ENCODE measurements around the gene TGM5. TPM values are rescaled to one million over a fixed set of nuclear protein-coding genes. Genes with fewer than 3 reads are reported as not detected.

Gene TGM5
- total and polyA plus RNA-seq, 2 donors (not counting 1 experiment from before 2014, with no cell fraction given), result 0.42 TPM; not detected in 1

DNA sequence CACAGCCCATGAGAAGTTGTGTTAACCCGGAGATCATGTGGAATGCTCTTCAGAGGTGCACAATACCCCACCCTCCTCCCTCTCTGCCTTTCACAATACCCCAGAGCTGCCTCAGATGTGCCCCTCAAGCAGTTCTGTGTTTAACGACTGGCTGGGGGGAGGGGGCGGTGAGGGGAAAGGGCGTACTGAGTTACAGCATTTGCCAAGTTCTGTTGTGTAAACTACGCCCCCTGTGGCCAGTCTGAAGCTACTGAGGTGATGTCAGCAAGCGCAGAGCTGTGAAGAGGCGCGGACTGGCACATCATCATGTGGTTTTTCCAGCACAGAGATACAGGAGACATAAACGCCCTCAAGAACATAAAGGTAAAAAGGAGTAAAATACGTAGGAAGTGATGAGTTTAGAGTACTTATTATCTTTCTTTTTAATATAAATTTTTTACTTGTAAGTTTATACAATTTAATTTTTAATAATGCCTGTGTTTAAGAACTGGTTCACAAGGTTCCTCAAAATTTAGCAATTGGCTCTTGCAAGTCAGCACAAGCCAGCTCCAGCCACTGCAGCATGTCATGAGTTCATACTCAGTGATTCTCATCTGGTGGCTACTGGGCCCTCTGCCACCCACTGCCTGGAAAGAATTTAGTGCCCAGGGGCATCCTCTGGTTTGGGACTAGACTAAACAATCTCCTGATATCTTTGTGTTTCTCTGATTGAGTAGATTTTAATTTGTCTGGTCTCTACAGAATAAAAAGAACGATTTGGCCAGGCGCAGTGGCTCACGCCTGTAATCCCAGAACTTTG lies 47.6 kb downstream of the TGM5 start:
- Histone ChIP-seq H3K9me3 (ENCODE audit: control extremely low read depth in 1 of 3, control insufficient read depth in 2 of 3, insufficient read depth in 1 of 3, low read length in 2 of 3) (no peaks in the 10 kb centered on the region), H3K4me3 (ENCODE audit: control extremely low read depth in 1 of 5, extremely low read depth in 1 of 5, insufficient read depth in 1 of 5, low read depth in 2 of 5, low read length in 4 of 5) (no peak overlapping the region), H4K20me1 (ENCODE audit: control insufficient read depth, insufficient read depth, low read length, poor library complexity, severe bottlenecking) (no peaks in the 10 kb centered on the region), H3K79me2 (ENCODE audit: control insufficient read depth, insufficient read depth, low read length) (no peaks in the 10 kb centered on the region), H3K36me3 (replicated peaks in 1 of 2; ENCODE audit: control extremely low read depth in 1 of 2, control insufficient read depth in 1 of 2, extremely low read depth in 1 of 2, insufficient read depth in 2 of 2, low read length in 1 of 2) (no peaks in the 10 kb centered on the region), H3K27me3 (replicated peaks in 1 of 4; ENCODE audit: control extremely low read depth in 1 of 4, control insufficient read depth in 3 of 4, insufficient read depth in 4 of 4, low read length in 3 of 4) (no peaks in the 10 kb centered on the region), H3K9ac (ENCODE audit: low read length) (no peak overlapping the region), H3K4me1 (ENCODE audit: control insufficient read depth in 2 of 2, insufficient read depth in 2 of 2, low read length in 2 of 2) (no peaks in the 10 kb centered on the region), H3K4me2 (replicated peaks; ENCODE audit: low read depth, low read length, poor library complexity, severe bottlenecking) (no peak overlapping the region), H2AFZ (ENCODE audit: insufficient read depth, low read depth, low read length, poor library complexity, severe bottlenecking) (no peak overlapping the region), H3K27ac (ENCODE audit: low read length in 2 of 2) (no peak overlapping the region)
- POLR2A ChIA-PET, result no interaction called here
- ATAC-seq (ENCODE audit: low read depth) (no peak), DNase-seq (no peak)
- WGBS (ENCODE audit: insufficient coverage), result 62% methylated on average over 8 of the region's 13 CpGs
- CTCF ChIA-PET, result interaction anchor here (1.4 to 19.7 kb wide), 2 partner anchors 15 to 65 kb away, joined by 3 to 549 read pairs; no protein-coding TSS in a partner anchor
- intact Hi-C loops (cut with micrococcal nuclease), result no loop called here
- H3K27me3 Mint-ChIP-seq, result peaks cover 6% of the 10 kb centered on the region
- H3K9me3 Mint-ChIP-seq (ENCODE audit: insufficient read depth), result peaks cover 2% of the 10 kb centered on the region
- no peak overlapping the region for H3K4me3 Mint-ChIP-seq
- no peak for TF ChIP-seq EZH2 (IDR thresholded peaks at IDR 0.05; ENCODE audit: borderline replicate concordance, insufficient read depth, low read depth, low read length, poor library complexity, severe bottlenecking)
- TF ChIP-seq, protein P1, sequence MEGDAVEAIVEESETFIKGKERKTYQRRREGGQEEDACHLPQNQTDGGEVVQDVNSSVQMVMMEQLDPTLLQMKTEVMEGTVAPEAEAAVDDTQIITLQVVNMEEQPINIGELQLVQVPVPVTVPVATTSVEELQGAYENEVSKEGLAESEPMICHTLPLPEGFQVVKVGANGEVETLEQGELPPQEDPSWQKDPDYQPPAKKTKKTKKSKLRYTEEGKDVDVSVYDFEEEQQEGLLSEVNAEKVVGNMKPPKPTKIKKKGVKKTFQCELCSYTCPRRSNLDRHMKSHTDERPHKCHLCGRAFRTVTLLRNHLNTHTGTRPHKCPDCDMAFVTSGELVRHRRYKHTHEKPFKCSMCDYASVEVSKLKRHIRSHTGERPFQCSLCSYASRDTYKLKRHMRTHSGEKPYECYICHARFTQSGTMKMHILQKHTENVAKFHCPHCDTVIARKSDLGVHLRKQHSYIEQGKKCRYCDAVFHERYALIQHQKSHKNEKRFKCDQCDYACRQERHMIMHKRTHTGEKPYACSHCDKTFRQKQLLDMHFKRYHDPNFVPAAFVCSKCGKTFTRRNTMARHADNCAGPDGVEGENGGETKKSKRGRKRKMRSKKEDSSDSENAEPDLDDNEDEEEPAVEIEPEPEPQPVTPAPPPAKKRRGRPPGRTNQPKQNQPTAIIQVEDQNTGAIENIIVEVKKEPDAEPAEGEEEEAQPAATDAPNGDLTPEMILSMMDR (IDR thresholded peaks at IDR 0.05), result no peak
- no peak overlapping the region for H3K27ac Mint-ChIP-seq
- no peaks in the 10 kb centered on the region for H3K4me1 Mint-ChIP-seq

DNA sequence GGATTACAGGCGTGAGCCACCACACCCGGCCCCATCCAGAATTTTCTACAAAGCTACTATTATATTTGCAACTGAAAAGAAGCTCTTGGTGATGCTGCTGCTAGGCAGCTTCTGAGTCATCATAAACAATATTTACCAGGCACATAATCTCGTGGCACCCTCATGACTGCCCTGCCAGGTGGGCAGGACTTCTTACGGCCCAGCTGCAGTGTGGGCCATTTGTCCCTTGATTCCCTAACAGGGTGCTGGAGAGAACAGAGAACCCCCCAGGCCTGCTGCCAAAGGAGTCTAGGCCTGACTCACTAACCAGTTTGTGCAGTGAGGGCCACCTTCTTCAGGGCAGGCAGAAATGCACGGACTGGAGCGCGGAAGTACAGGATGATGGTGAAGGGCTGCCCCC lies 50.8 kb downstream of the TGM5 start:
- 82% methylated on average over 3 of the region's 7 CpGs for whole genome bisulfite sequencing (ENCODE audit: insufficient coverage)
- no peak overlapping the region for H3K4me2 ChIP-seq (replicated peaks; ENCODE audit: low read depth, low read length, poor library complexity, severe bottlenecking)
- ChIA-PET CTCF (interaction anchor here (1.5 to 19.7 kb wide), 4 partner anchors 10 to 68 kb away, joined by 3 to 549 read pairs (median 8); no protein-coding TSS in a partner anchor), POLR2A (no interaction called here)
- Mint-ChIP-seq H3K27ac (no peak overlapping the region), H3K27me3 (peaks cover 6% of the 10 kb centered on the region), H3K9me3 (ENCODE audit: insufficient read depth) (peaks cover 2% of the 10 kb centered on the region), H3K4me1 (no peaks in the 10 kb centered on the region), H3K4me3 (no peak overlapping the region)
- H3K79me2 ChIP-seq (ENCODE audit: control insufficient read depth, insufficient read depth, low read length), result no peaks in the 10 kb centered on the region
- H3K9ac ChIP-seq (ENCODE audit: low read length), result no peak overlapping the region
- H3K9me3 ChIP-seq (ENCODE audit: control extremely low read depth in 1 of 3, control insufficient read depth in 2 of 3, insufficient read depth in 1 of 3, low read length in 2 of 3), result no peaks in the 10 kb centered on the region
- ATAC-seq (ENCODE audit: low read depth), result no peak
- DNase-seq, result no peak
- H4K20me1 ChIP-seq (ENCODE audit: control insufficient read depth, insufficient read depth, low read length, poor library complexity, severe bottlenecking), result no peaks in the 10 kb centered on the region
- TF ChIP-seq, protein P1 (IDR thresholded peaks at IDR 0.05), result no peak
- no peak for TF ChIP-seq EZH2 (IDR thresholded peaks at IDR 0.05; ENCODE audit: borderline replicate concordance, insufficient read depth, low read depth, low read length, poor library complexity, severe bottlenecking)
- H2AFZ ChIP-seq (ENCODE audit: insufficient read depth, low read depth, low read length, poor library complexity, severe bottlenecking), result no peak overlapping the region
- no peak overlapping the region for H3K27ac ChIP-seq (ENCODE audit: low read length in 2 of 2)
- H3K27me3 ChIP-seq (replicated peaks in 1 of 4; ENCODE audit: control extremely low read depth in 1 of 4, control insufficient read depth in 3 of 4, insufficient read depth in 4 of 4, low read length in 3 of 4), result no peaks in the 10 kb centered on the region
- no peak overlapping the region for H3K4me3 ChIP-seq (ENCODE audit: control extremely low read depth in 1 of 5, extremely low read depth in 1 of 5, insufficient read depth in 1 of 5, low read depth in 2 of 5, low read length in 4 of 5)
- H3K36me3 ChIP-seq (replicated peaks in 1 of 2; ENCODE audit: control extremely low read depth in 1 of 2, control insufficient read depth in 1 of 2, extremely low read depth in 1 of 2, insufficient read depth in 2 of 2, low read length in 1 of 2), result no peaks in the 10 kb centered on the region
- H3K4me1 ChIP-seq (ENCODE audit: control insufficient read depth in 2 of 2, insufficient read depth in 2 of 2, low read length in 2 of 2), result no peaks in the 10 kb centered on the region
- intact Hi-C loops (cut with micrococcal nuclease), result no loop called here
